ENCODE data around the gene CREG2. TPM values are rescaled to one million over a fixed set of nuclear protein-coding genes. Genes with fewer than 3 reads are reported as not detected.

The CREG2 gene
- polyA plus RNA-seq, 1 of the 3 experiments (the other 2 are of a cell fraction): 1.4 TPM

- TF ChIP-seq REST (IDR thresholded peaks at IDR 0.05; ENCODE audit: low read depth, low read length) (no peak), CTCF (IDR thresholded peaks at IDR 0.05) (no peak)
Measured at GRCh38 chr2:101403745-101404144, 16.4 kb upstream of the CREG2 start.

GRCh38 chr2:101402630-101403029 is 15.3 kb upstream of the CREG2 start:
- Histone ChIP-seq H3F3A (replicated peaks; ENCODE audit: insufficient read depth) (no peaks in the 10 kb centered on the region), H3K9me2 (no peaks in the 10 kb centered on the region), H3K4me3 (ENCODE audit: low read depth in 2 of 2, low read length in 1 of 2) (no peak overlapping the region), H3K4me2 (no peak overlapping the region), H3K36me3 (replicated peaks in 1 of 2; ENCODE audit: control insufficient read depth in 1 of 2, insufficient read depth in 2 of 2, low read length in 1 of 2) (no peaks in the 10 kb centered on the region), H3K9ac (no peak overlapping the region), H3K27me3 (ENCODE audit: insufficient read depth) (no peaks in the 10 kb centered on the region), H3K4me1 (ENCODE audit: control insufficient read depth in 1 of 2, insufficient read depth in 2 of 2, low read depth in 1 of 2, low read length in 1 of 2) (no peaks in the 10 kb centered on the region), H4K20me1 (ENCODE audit: insufficient read depth) (no peaks in the 10 kb centered on the region), H3K9me3 (no peaks in the 10 kb centered on the region), H3K27ac (ENCODE audit: low read depth in 2 of 2, low read length in 1 of 2) (no peak overlapping the region), H2AFZ (ENCODE audit: low read depth) (no peak overlapping the region), H3K79me2 (ENCODE audit: insufficient read depth) (no peaks in the 10 kb centered on the region)
- ChIA-PET CTCF (interaction anchor here (1.0 to 1.5 kb wide), 4 partner anchors 9 to 19 kb away, joined by 3 to 5 read pairs (median 4); partner anchors contain the start of gene CREG2), POLR2A (no interaction called here)
- WGBS (ENCODE audit: low lambda C conversion rate): 89% methylated on average over 6 of the region's 6 CpGs
- DNase-seq: no peak
- TF ChIP-seq YY1 (IDR thresholded peaks at IDR 0.05; ENCODE audit: low read depth) (no peak), PBX3 (IDR thresholded peaks at IDR 0.05) (no peak), TEAD4 (IDR thresholded peaks at IDR 0.05; ENCODE audit: borderline replicate concordance, insufficient read depth) (no peak), GABPA (IDR thresholded peaks at IDR 0.05; ENCODE audit: low read depth) (no peak), NFIC (IDR thresholded peaks at IDR 0.05; ENCODE audit: borderline replicate concordance) (no peak), USF1 (IDR thresholded peaks at IDR 0.05; ENCODE audit: borderline replicate concordance, low read depth) (no peak), MEF2A (IDR thresholded peaks at IDR 0.05; ENCODE audit: borderline replicate concordance, low read depth) (no peak), CTCF (IDR thresholded peaks at IDR 0.05) (no peak), EP300 (IDR thresholded peaks at IDR 0.05; ENCODE audit: borderline replicate concordance in 1 of 2, low read depth in 1 of 2, low read length in 1 of 2) (no peak), RCOR1 (IDR thresholded peaks at IDR 0.05; ENCODE audit: low read length) (no peak), IRF3 (IDR thresholded peaks at IDR 0.05; ENCODE audit: low read depth, low read length) (no peak), SMC3 (IDR thresholded peaks at IDR 0.05; ENCODE audit: low read depth, low read length) (no peak), RXRA (IDR thresholded peaks at IDR 0.05; ENCODE audit: borderline replicate concordance, low read depth) (no peak)

More at GRCh38 chr2:101403745-101404144, 16.4 kb upstream of the CREG2 start:
- no peak overlapping the region for H2AFZ ChIP-seq (ENCODE audit: low read depth)
- no peaks in the 10 kb centered on the region for H4K20me1 ChIP-seq (ENCODE audit: insufficient read depth)
- no peak for DNase-seq
- H3K4me2 ChIP-seq: no peak overlapping the region
- no peaks in the 10 kb centered on the region for H3F3A ChIP-seq (replicated peaks; ENCODE audit: insufficient read depth)
- no peak overlapping the region for H3K4me3 ChIP-seq (ENCODE audit: low read depth in 2 of 2, low read length in 1 of 2)
- H3K4me1 ChIP-seq (ENCODE audit: control insufficient read depth in 1 of 2, insufficient read depth in 2 of 2, low read depth in 1 of 2, low read length in 1 of 2): no peaks in the 10 kb centered on the region
- no peak overlapping the region for H3K27ac ChIP-seq (ENCODE audit: low read depth in 2 of 2, low read length in 1 of 2)
- ChIA-PET CTCF (interaction anchor here (1.3 to 1.5 kb wide), 2 partner anchors 8 to 15 kb away, joined by 4 to 5 read pairs; no protein-coding TSS in a partner anchor), POLR2A (no interaction called here)
- H3K9ac ChIP-seq: no peak overlapping the region
- no peaks in the 10 kb centered on the region for H3K27me3 ChIP-seq (ENCODE audit: insufficient read depth)
- no peaks in the 10 kb centered on the region for H3K36me3 ChIP-seq (replicated peaks in 1 of 2; ENCODE audit: control insufficient read depth in 1 of 2, insufficient read depth in 2 of 2, low read length in 1 of 2)
- 95% methylated on average over 1 of the region's 1 CpG for WGBS (ENCODE audit: low lambda C conversion rate)
- H3K79me2 ChIP-seq (ENCODE audit: insufficient read depth): no peaks in the 10 kb centered on the region
- H3K9me2 ChIP-seq: no peaks in the 10 kb centered on the region
- H3K9me3 ChIP-seq: no peaks in the 10 kb centered on the region
